GM18502 (cell line): Measurements from ENCODE around the gene SERP2.

ENCODE experiments used
- ATAC-seq: cut with Tn5 transposase; IDR thresholded peaks from one replicate; pipeline ENCODE4 v1.9.1; 2021; ENCODE audit warnings: mild to moderate bottlenecking; ENCODE audit not compliant: unreplicated experiment, poor library complexity

Gene SERP2

DNA sequence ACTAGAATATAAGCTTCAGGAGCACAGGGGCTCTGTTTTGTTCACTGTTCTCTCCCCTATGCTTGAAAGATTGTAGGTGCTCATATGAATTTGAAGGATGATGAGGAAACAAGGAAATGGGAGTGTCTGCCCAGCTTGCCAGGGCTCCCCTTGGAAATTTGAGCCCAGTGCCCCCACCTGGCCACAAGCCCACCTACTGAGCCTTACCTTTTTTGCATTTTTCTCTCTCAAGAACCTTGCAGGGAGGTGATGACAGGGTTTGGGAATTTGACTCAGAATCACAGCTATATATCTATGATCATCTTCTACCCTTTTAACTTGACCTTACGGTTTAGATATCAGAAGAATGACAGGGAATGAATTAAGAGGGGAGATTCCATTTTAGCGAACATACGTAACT is 33.8 kb downstream of the SERP2 start:
- ATAC-seq, result no peak

DNA sequence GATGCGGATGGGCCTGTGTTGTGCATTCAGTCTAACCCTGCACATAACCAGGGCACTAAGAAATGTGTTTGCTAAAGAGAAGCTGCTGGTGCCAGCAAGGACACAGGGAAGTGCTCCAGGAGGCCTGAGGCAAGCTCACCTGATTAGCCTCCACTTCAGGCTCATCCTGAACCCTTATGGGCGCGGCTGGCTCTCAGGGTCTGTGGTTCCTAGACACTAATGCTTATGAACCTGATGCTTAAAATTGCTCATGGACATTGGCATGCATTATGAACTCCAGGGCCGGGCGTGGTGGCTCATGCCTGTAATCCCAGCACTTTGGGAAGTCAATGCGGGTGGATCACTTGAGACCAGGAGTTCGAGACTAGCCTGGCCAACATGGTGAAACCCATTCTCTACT is 34.3 kb downstream of the SERP2 start:
- ATAC-seq, result no peak

- ATAC-seq, result no peak
These were observed 36.0 kb downstream of the SERP2 start for GRCh38 chr13:44409595-44409994.

- no peak for ATAC-seq
These were observed 36.8 kb downstream of the SERP2 start for GRCh38 chr13:44410328-44410859.

GRCh38 chr13:44411841-44412240 is 38.2 kb downstream of the SERP2 start:
- ATAC-seq, result no peak

DNA sequence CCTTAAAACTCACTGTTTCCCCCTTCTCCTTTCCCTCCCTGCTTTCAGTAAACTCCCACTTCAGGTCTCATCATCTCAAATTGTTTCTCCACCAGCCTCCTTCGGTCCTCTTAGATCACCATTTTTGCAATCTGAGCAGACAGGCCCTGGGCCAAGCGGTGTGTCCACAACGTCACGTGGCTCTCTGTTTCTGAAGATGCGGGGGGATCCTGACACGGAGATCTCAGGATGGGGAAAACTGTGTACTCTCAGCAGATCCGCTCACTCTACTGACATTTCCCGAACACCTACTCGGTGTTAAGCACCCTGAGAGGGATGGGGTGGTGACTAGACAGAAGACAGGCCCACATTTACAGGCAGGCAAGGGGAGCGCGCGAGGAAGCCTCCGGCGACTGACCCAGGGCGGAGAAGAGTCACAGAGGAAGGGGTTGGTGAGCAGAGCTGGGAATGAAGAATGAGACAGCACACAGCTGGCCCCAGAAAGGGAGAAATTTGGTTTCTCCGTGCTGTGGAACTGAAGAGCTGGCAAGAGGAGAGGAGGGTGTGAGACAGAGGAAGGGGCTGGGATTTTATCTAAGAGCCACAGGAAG is 38.8 kb downstream of the SERP2 start:
- no peak for ATAC-seq

DNA sequence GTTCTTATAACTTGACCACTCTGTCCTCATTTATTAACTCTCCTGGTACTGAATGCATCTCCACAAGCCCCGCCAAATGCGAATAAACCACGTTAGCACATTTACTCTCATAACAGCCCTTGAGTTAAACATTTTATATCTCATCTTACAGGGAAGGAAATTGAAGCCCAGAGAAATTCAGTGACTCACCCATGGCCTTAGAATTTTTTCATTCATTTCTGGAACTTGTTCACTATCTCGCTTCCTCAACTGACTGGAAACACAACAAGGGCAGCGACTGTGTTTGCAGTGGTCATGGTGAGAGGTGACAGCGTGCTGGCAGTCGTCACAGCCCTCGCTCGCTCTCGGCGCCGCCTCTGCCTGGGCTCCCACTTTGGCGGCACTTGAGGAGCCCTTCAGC is 39.5 kb downstream of the SERP2 start:
- no peak for ATAC-seq

- ATAC-seq, result no peak
These were observed 41.1 kb downstream of the SERP2 start for GRCh38 chr13:44414716-44415115.

- ATAC-seq, result no peak
These were observed 42.2 kb downstream of the SERP2 start for GRCh38 chr13:44415815-44416214.

- ATAC-seq, result no peak
These were observed 42.7 kb downstream of the SERP2 start for GRCh38 chr13:44416301-44416700.

DNA sequence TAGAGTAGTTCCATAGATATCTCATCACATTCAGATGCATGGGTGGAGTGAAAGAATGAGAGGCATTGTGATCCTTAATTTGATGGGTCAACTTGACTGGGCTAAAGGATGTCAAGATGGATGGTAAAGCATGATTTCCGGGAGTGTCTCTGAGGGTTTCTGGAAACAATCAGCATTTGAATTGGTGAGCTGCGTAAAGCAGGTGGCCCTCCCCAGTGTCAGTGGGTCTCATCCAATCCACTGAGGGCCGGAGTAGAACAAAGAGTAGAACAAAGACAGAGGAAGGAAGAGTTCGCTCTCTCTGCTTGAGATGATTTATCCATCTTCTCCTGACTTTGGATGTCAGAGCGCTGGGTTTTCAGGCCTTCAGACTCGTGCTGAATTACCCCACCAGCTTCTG is 43.1 kb downstream of the SERP2 start:
- ATAC-seq, result no peak

DNA sequence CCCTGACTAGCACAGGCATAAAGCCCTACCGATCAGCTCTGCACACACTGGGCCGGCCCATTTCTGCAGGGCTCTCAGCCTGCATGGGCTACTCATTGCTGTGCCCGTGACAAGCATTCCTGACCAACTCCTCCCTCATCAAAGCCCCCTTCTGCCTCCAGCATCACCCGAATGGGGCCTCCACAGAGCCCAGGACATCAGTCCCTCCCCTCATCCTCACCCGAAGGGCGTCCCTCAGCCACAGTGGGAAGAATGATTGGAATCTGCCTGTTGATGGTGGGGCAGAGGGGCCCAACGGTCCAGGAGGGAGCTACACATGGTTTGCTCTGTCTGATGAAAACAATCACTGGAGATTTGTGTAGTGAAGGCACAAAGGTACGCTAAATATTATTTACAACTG is 43.8 kb downstream of the SERP2 start:
- no peak for ATAC-seq

DNA sequence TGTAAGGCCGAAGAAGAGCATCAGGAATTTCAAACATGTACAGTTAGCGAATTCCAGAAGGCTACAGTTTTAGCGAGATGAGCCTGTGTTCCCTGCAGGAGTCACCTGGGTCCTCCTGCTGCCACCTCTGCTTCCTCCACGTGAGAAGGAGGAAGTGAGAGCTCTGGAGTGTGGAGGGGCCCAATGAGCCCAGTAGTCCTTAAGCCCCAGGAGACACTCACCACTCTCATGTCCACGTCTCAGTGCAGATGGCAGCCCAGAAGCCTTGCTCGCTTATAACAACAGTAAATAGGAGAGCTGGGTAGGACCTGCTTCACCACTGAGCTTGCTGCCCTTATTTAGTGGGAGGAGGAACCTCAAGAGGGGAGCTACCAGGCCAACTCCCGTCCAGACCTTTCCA is 44.3 kb downstream of the SERP2 start:
- no peak for ATAC-seq

- no peak for ATAC-seq
These were observed 47.0 kb downstream of the SERP2 start for GRCh38 chr13:44420376-44421220.

DNA sequence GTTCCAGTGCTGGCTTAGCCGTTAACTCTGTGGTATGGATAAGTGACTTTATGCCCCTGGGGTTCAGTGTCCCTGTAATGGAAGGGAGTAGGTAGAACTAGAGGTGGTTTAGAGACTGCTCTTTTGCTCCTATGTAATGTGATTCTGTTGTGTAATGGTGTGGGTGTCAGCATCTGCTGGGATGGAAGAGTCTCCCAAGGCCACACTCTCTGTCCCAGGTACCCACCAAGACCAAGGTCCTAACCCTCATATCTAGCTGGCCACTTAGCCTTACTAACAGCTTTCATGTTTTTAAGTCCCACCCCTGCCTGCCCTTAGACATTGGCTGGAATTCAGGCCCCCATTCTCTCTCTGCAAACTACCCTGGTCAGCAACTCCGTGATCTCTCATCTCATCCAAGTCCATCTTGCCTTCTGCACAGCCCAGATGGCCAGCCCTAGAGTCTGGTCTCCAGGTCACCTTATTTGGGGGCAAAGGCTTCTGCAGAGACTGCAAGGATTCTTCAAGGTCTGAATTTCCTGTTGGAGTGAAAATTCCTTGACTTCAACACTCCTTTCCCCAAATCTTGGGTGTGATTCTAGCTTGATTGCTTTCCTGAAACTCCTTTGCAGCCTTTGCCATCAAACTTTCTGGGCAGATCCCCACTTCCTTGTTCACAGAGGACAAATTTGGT is 48.4 kb downstream of the SERP2 start:
- ATAC-seq, result no peak

DNA sequence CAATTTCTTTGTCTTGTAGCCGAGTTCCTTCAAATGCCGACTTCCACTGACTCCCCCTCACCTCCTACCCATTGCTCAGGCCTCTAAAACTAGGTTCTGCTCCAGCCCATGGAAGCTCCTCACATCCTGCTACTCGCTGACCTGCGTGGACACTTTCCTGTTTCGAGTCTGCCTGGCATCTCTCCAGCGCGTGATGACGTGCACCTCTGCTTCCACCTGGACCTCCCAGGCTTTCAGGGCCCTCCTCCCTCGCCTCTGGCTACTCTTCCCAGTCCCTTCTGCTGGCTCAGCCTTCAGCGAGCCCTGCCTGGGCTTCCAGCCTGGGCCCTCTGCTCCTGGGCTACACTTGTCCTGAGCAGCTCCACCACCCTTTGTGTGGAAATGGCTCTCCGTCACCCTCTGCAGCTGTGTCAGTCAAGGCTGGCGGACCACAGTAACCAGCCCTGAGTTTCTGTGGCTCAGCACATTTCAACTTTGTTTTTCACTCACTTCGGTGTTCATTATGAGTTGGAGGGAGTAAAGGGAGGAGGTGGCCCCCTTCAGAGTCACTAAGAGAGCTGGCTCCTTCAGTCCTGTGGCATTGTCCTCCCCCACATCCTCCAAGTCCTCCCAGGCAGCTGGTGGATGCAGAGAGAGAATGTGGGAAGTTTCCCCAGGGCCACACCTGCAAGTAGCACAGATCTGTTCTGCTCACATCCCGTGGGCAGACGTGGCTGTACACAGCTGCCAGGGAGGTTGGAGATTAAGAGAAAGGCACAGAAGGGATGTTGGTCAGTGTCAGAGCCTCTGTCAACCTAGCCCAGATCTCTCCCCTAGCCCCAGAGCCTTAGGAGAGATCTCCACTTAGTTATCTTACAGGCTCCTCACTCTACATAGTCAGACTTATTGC is 49.4 kb downstream of the SERP2 start:
- no peak for ATAC-seq

GRCh38 chr13:44423824-44424223 is 50.2 kb downstream of the SERP2 start:
- no peak for ATAC-seq

DNA sequence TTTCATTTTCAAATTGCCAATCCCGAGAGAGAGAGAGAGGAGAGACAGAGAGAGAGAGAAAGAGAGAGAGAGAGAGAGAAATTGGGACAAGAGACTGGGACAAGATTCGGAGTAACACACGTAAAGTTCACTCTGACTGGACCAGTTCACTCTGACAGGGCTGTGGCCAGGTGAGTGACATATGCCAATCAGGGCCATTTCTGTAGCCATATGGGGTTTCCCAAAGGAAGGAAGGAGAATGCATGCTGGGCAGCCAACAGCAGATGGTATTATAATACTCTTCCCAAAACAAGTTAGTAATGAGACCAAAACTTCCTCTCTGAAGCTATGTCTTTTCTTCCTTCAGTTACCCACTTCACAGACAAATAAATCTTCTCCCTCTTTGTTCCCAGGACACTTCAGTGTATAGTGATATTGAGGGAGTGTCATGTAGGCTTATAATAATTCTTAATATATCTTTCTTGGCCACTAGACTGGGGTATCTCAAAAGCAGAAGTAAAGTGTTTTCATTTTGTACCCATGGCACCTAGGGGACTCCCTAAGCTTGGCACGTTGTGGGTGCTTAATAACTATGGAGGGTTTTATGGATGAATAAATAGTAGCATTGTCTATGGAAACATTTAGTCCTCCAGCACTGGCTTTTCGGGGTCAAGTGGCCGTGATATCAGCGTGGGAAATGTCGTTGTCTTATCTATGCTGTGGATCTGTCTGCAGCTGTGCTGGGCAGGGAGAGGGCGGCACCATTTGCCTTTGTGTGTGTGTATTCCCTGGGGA is 51.6 kb downstream of the SERP2 start:
- no peak for ATAC-seq

- ATAC-seq, result no peak
These were observed 52.1 kb downstream of the SERP2 start for GRCh38 chr13:44425815-44426078.

DNA sequence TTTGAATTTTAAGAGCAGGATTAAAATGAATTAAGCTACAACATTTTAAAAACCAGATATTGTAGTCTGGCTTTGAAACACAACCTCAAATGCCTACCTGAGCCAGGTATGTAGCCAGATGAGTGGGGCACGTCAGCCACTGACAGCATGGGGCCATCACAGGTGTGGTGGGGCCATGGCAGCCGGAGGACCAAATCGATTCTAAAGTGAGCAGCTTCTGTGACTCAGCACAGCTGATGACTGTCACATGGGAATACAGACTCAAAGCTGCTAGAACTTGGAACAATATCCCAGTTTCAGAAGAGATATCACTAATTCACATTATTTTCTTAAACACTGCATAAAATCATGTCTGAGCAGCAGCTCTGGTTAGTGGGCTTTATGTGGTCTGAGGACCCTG is 52.8 kb downstream of the SERP2 start:
- ATAC-seq, result no peak
